Stromal cell of bone marrow (primary cell): ENCODE results near the gene JUN.
A peak's percentile ranks its signal among the peaks of the same experiment; 100 is the strongest.
"Not testable (repeated sequence)": the region's sequence is repeated elsewhere in the genome, so short reads cannot be mapped to it uniquely, and the experiment has no call there.

ENCODE experiments used
- DNase-seq: peaks from one replicate; pipeline ENCODE4 v3.0.0-alpha.2; 2012; ENCODE audit warnings: low read depth

Gene JUN

GRCh38 chr1:58808077-58808476, 24.2 kb upstream of the JUN start:
- DNase-seq, result no peak

- DNase-seq, result no peak
Observed at GRCh38 chr1:58805716-58806571, 22.1 kb upstream of the JUN start.

GRCh38 chr1:58804853-58805565, 21.2 kb upstream of the JUN start:
- DNase-seq, result no peak

GRCh38 chr1:58803858-58804257, 20.0 kb upstream of the JUN start:
- DNase-seq, result no peak

- no peak for DNase-seq
Observed at GRCh38 chr1:58802640-58803399, 19.0 kb upstream of the JUN start.

- DNase-seq, result not testable (repeated sequence)
Observed at GRCh38 chr1:58801286-58801685, 17.4 kb upstream of the JUN start.

- DNase-seq, result no peak
Observed at GRCh38 chr1:58799650-58800049, 15.8 kb upstream of the JUN start.

- DNase-seq, result no peak
Observed at GRCh38 chr1:58798910-58799442, 15.1 kb upstream of the JUN start.

- no peak for DNase-seq
Observed at GRCh38 chr1:58796416-58796815, 12.6 kb upstream of the JUN start.

GRCh38 chr1:58794585-58794984, 10.7 kb upstream of the JUN start:
- no peak for DNase-seq

- no peak for DNase-seq
Observed at GRCh38 chr1:58792846-58793245, 9.0 kb upstream of the JUN start.

GRCh38 chr1:58791106-58791505, 7.3 kb upstream of the JUN start:
- no peak for DNase-seq

- no peak for DNase-seq
Observed at GRCh38 chr1:58789996-58790660, 6.3 kb upstream of the JUN start.

- DNase-seq, result no peak
Observed at GRCh38 chr1:58789322-58789856, 5.5 kb upstream of the JUN start.

GRCh38 chr1:58788259-58788658, 4.4 kb upstream of the JUN start:
- DNase-seq, result no peak

- no peak for DNase-seq
Observed at GRCh38 chr1:58786927-58787245, 3.0 kb upstream of the JUN start.

GRCh38 chr1:58786184-58786926, 2.5 kb upstream of the JUN start:
- DNase-seq, result peak; percentile 15

GRCh38 chr1:58785442-58786058, 1.7 kb upstream of the JUN start:
- no peak for DNase-seq

GRCh38 chr1:58784758-58785441, 1.1 kb upstream of the JUN start:
- peak; percentile 90 for DNase-seq
